Peyer's patch (tissue), 4 donors: ENCODE results near the gene ELF2. TPM values are rescaled to one million over a fixed set of nuclear protein-coding genes. Genes with fewer than 3 reads are reported as not detected.

Source experiments
- DNase-seq, 3 donors: peaks; one replicate each; pipeline ENCODE4 v3.0.0-alpha.2; 2017 to 2019
- H3K27ac ChIP-seq, 4 donors: fragments of 200-600 bp; sonication (generic); one replicate each; pipeline ENCODE4 v1.5.1; 2016 to 2019
- H3K27me3 ChIP-seq, 2 donors: fragments of 200-600 bp; sonication (generic); one replicate each; pipeline ENCODE4 v1.5.1; 2019
- H3K36me3 ChIP-seq, 3 donors: fragments of 200-600 bp; sonication (generic); one replicate each; pipeline ENCODE4 v1.5.1; 2016 to 2019
- H3K4me1 ChIP-seq, 4 donors: fragments of 200-600 bp; sonication (generic); one replicate each; pipeline ENCODE4 v1.5.1; 2016 to 2019
- H3K4me3 ChIP-seq, 4 donors: fragments of 200-600 bp; sonication (generic); 1 replicate in 3 of 4; 2 replicates in 1 of 4; pipeline ENCODE4 v1.5.1; 2016 to 2019; ENCODE audit warnings: mild to moderate bottlenecking in 1 of 4
- H3K9me3 ChIP-seq, 4 donors: fragments of 200-600 bp; sonication (generic); one replicate each; pipeline ENCODE4 v1.5.1; 2016 to 2019; ENCODE audit warnings: mild to moderate bottlenecking in 1 of 4
- POLR2A ChIP-seq, 2 donors: fragments of 450-650 bp; IDR thresholded peaks; one replicate each; pipeline ENCODE4 v1.5.1; 2017; ENCODE audit warnings: antibody characterized with exemption in 2 of 2, mild to moderate bottlenecking in 2 of 2, moderate library complexity in 2 of 2
- total RNA-seq, 4 donors: library from RNA; depleted of rRNA; stranded (reverse); fragments of >200 nt; gene quantifications; one replicate each; pipeline ENCODE4 v1.1.0, GENCODE V29; 2016
- TF ChIP-seq, protein P1 (sequence below), 6 experiments: fragments of 450-650 bp in 4 of 6; fragments of 200-600 bp in 2 of 6; sonication (generic) in 1 of 6; IDR thresholded peaks; one replicate each; pipeline ENCODE4 v1.5.1; 2017 to 2019; ENCODE audit warnings: antibody characterized with exemption in 6 of 6, mild to moderate bottlenecking in 3 of 6, moderate library complexity in 1 of 6

Gene ELF2
- total RNA-seq, 4 donors from 2014 or later, result 47.1 to 75.1 (median 54.4) TPM

DNA sequence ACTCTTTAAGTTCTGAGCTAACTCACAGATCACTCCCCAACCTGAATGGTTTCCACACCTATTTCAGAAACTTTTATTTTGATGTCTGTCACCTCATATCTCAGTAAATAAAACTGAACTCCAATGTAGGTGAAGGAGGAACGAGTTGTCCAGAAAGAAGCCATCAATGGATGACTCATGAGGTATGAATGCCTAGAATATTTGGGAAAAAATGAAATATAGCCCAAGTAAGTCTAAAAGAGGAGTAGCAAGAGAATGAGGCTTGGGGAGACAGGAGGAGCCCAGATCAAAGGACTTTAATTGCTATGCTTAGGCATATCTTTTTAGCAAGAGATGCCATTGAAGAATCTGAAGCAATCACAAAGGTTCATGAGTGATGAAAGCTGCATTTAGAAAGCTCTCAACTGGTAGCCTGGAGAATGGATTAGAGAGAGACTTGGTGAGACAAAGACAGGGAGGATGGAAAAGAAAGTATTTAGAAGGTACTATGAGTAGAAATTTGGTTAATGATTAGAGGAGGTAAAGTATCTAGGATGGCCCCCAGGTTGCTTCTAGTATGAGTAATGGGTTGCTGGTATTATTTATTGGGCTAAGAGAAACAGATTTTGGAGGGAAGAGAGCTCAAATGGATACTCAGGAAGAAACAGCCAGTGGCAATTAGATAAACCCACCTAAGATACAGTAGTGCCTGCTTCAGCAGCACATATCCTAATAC is 122.1 kb downstream of the ELF2 start:
- Histone ChIP-seq H3K4me1 (no peaks in the 10 kb centered on the region), H3K27ac (no peak overlapping the region), H3K4me3 (no peak overlapping the region), H3K36me3 (peaks cover 0 to 80% (median 0%) of the 10 kb centered on the region in 3 donors), H3K27me3 (no peaks in the 10 kb centered on the region), H3K9me3 (no peaks in the 10 kb centered on the region)
- no peak for DNase-seq
- TF ChIP-seq, protein P1, sequence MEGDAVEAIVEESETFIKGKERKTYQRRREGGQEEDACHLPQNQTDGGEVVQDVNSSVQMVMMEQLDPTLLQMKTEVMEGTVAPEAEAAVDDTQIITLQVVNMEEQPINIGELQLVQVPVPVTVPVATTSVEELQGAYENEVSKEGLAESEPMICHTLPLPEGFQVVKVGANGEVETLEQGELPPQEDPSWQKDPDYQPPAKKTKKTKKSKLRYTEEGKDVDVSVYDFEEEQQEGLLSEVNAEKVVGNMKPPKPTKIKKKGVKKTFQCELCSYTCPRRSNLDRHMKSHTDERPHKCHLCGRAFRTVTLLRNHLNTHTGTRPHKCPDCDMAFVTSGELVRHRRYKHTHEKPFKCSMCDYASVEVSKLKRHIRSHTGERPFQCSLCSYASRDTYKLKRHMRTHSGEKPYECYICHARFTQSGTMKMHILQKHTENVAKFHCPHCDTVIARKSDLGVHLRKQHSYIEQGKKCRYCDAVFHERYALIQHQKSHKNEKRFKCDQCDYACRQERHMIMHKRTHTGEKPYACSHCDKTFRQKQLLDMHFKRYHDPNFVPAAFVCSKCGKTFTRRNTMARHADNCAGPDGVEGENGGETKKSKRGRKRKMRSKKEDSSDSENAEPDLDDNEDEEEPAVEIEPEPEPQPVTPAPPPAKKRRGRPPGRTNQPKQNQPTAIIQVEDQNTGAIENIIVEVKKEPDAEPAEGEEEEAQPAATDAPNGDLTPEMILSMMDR (IDR thresholded peaks at IDR 0.05), result no peak
- TF ChIP-seq POLR2A (IDR thresholded peaks at IDR 0.05), result no peak

DNA sequence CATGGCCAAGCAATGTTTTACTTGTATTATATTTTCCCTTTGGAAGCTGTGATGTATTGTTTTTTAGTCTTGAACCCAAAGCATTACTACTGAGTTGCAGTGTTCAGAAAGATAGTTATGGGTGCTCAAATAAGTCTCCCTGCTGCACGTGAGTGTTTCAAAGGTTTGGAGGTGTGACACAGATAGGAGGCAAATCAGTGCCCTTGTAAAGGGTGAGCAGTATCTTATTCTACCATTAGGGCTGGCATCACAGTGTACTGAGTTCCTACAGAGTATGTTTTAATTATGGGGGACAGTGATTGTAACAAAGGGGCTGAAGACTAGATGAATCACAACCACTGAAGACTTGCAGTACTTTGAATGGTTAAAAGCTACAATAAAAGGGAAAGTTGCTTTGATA is 123.1 kb downstream of the ELF2 start:
- no peaks in the 10 kb centered on the region for H3K9me3 ChIP-seq
- no peaks in the 10 kb centered on the region for H3K27me3 ChIP-seq
- H3K4me1 ChIP-seq, result no peaks in the 10 kb centered on the region
- TF ChIP-seq POLR2A (IDR thresholded peaks at IDR 0.05), result no peak
- TF ChIP-seq, protein P1 (IDR thresholded peaks at IDR 0.05), result no peak
- no peak for DNase-seq
- peaks cover 0 to 71% (median 0%) of the 10 kb centered on the region in 3 donors for H3K36me3 ChIP-seq
- no peak overlapping the region for H3K27ac ChIP-seq
- H3K4me3 ChIP-seq, result no peak overlapping the region

DNA sequence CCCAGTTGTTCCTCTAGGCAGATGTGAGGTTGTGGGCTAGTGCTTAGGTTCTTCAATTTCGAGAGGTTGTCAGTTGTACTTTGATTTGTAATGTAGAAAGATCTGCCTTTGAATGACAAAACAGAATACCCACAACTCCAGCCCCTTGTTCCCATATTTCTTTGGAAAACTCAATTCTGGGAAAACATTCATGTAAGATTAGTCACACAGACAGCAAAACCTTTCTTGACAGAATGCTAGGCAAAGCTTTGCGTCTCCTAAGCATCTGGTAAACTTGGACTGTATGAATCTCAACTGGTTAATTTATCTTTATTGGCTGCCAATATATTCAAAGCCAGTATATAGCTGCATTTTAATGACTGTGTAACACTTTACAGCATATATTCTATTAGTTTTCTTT is 126.6 kb downstream of the ELF2 start:
- no peaks in the 10 kb centered on the region for H3K9me3 ChIP-seq
- H3K4me1 ChIP-seq, result no peaks in the 10 kb centered on the region
- no peak for DNase-seq
- no peak for TF ChIP-seq POLR2A (IDR thresholded peaks at IDR 0.05)
- TF ChIP-seq, protein P1 (IDR thresholded peaks at IDR 0.05), result no peak
- no peak overlapping the region for H3K27ac ChIP-seq
- H3K4me3 ChIP-seq, result no peak overlapping the region
- H3K27me3 ChIP-seq, result no peaks in the 10 kb centered on the region
- peaks cover 0 to 66% (median 0%) of the 10 kb centered on the region in 3 donors for H3K36me3 ChIP-seq

DNA sequence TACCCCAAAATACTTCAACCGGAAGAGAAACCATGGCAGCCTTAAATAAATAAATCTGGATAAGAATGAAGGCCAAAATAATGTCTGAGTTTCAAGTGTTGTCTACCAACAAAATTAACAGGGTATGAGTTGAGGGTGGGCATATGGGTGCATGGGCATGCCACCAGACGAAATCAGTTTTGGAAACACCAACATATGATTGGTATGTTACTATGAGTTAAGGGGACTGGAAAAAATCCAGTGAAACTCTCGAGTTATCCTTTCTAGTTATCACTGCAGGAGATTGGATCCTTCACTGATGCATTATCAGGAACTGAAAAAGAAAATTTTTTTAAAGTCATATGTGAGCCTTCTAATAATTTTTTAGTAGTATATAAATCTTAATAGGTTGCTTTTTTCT is 129.0 kb downstream of the ELF2 start:
- DNase-seq, result no peak
- Histone ChIP-seq H3K27me3 (no peaks in the 10 kb centered on the region), H3K4me1 (no peaks in the 10 kb centered on the region), H3K9me3 (no peaks in the 10 kb centered on the region), H3K36me3 (peaks cover 0 to 51% (median 0%) of the 10 kb centered on the region in 3 donors), H3K27ac (no peak overlapping the region), H3K4me3 (no peak overlapping the region)
- no peak for TF ChIP-seq POLR2A (IDR thresholded peaks at IDR 0.05)
- TF ChIP-seq, protein P1 (IDR thresholded peaks at IDR 0.05), result no peak

DNA sequence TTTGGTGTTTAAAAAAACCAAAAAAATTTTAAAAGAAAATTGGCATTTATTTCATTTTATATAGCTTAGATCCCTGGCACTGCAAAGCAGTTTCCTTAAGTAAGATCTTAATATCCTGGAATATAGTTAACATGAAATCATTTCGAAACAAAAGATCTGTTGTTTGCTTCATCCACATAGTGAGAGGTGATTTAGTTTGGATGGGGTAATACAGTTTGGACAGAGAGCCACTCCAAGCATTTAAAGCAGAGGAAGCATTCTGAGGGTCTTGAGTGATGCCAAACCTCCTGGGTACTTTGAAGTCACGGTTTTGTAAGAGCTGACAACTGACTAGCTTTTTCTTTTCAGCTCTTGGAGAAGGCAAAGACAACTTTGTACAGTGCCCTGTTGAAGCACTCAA is 132.7 kb downstream of the ELF2 start:
- Histone ChIP-seq H3K4me3 (no peak overlapping the region), H3K4me1 (no peaks in the 10 kb centered on the region), H3K9me3 (no peaks in the 10 kb centered on the region), H3K27me3 (no peaks in the 10 kb centered on the region), H3K27ac (no peak overlapping the region), H3K36me3 (peaks cover 0 to 32% (median 0%) of the 10 kb centered on the region in 3 donors)
- TF ChIP-seq, protein P1 (IDR thresholded peaks at IDR 0.05), result no peak
- no peak for TF ChIP-seq POLR2A (IDR thresholded peaks at IDR 0.05)
- DNase-seq, result no peak
